Osteocyte (in vitro differentiated cells): ENCODE results near the gene SCN4B. TPM values are rescaled to one million over a fixed set of nuclear protein-coding genes. Genes with fewer than 3 reads are reported as not detected.

Experiments used
- DNase-seq: peaks from one replicate; pipeline ENCODE4 v3.0.0; 2021; ENCODE audit warnings: mixed read lengths; ENCODE audit not compliant: unreplicated experiment; ENCODE audit errors: extremely low spot score
- H3K27ac Mint-ChIP-seq: one replicate; pipeline ENCODE4 v1.8.0; 2021; ENCODE audit warnings: mild to moderate bottlenecking, mixed read lengths; ENCODE audit not compliant: unreplicated experiment
- H3K27me3 Mint-ChIP-seq: one replicate; pipeline ENCODE4 v1.8.0; 2021; ENCODE audit warnings: mixed read lengths; ENCODE audit not compliant: unreplicated experiment
- H3K36me3 Mint-ChIP-seq: one replicate; pipeline ENCODE4 v1.8.0; 2021; ENCODE audit warnings: mixed read lengths; ENCODE audit not compliant: unreplicated experiment
- H3K4me1 Mint-ChIP-seq: one replicate; pipeline ENCODE4 v1.8.0; 2021; ENCODE audit warnings: mixed read lengths; ENCODE audit not compliant: unreplicated experiment
- H3K4me3 Mint-ChIP-seq: one replicate; pipeline ENCODE4 v1.8.0; 2021; ENCODE audit warnings: mild to moderate bottlenecking, moderate library complexity, mixed read lengths; ENCODE audit not compliant: unreplicated experiment
- H3K9me3 Mint-ChIP-seq: one replicate; pipeline ENCODE4 v1.8.0; 2021; ENCODE audit warnings: mixed read lengths; ENCODE audit not compliant: unreplicated experiment
- total RNA-seq: library from RNA; stranded (reverse); gene quantifications from 2 replicates; pipeline ENCODE4 v1.2.1, GENCODE V29; 2021
- TF ChIP-seq, protein P1 (sequence below): fragments of 200-600 bp; sonication (generic); IDR thresholded peaks from 2 replicates; pipeline ENCODE4 v1.5.0; 2021; ENCODE audit warnings: antibody characterized with exemption, mild to moderate bottlenecking, moderate library complexity

SCN4B gene
- total RNA-seq, 1 donor from 2014 or later, result 0.08 TPM

- no peak for DNase-seq
- Mint-ChIP-seq H3K4me1 (no peaks in the 10 kb centered on the region), H3K9me3 (no peaks in the 10 kb centered on the region), H3K27ac (no peak within 1 kb of the TSS), H3K27me3 (peaks cover 20% of the 10 kb centered on the region), H3K36me3 (no peaks in the 10 kb centered on the region), H3K4me3 (no peak within 1 kb of the TSS)
- TF ChIP-seq, protein P1, sequence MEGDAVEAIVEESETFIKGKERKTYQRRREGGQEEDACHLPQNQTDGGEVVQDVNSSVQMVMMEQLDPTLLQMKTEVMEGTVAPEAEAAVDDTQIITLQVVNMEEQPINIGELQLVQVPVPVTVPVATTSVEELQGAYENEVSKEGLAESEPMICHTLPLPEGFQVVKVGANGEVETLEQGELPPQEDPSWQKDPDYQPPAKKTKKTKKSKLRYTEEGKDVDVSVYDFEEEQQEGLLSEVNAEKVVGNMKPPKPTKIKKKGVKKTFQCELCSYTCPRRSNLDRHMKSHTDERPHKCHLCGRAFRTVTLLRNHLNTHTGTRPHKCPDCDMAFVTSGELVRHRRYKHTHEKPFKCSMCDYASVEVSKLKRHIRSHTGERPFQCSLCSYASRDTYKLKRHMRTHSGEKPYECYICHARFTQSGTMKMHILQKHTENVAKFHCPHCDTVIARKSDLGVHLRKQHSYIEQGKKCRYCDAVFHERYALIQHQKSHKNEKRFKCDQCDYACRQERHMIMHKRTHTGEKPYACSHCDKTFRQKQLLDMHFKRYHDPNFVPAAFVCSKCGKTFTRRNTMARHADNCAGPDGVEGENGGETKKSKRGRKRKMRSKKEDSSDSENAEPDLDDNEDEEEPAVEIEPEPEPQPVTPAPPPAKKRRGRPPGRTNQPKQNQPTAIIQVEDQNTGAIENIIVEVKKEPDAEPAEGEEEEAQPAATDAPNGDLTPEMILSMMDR, result no peak
These were observed 65.5 kb downstream of the SCN4B start, which contains the start of gene SMIM35 for GRCh38 chr11:118086913-118087768. Gene SMIM35, minus strand, starts transcription at chr11:118086963. Its CDS starts 206 bp downstream, at chr11:118086757.

DNA sequence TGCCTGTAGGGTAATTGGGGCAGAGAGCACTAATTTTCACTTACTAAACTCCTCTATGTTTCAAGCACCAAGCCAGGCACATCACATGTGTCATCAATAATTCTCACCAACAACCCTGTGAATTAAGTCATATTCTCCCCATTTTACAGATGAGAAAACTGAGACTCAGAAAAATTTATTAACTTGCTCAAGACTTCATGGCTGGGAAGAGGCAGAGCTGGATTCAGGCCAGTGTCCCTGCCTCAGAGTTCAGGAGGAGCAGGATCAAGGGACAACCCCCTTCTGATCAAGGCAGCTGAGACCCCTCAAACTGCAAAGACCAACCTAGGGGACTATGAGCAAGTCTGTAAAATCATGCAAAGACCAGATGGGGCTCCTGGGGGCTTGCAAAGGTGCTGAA lies 68.0 kb downstream of the SCN4B start:
- TF ChIP-seq, protein P1, result no peak
- DNase-seq, result no peak
- Mint-ChIP-seq H3K36me3 (no peaks in the 10 kb centered on the region), H3K4me3 (no peak overlapping the region), H3K9me3 (no peaks in the 10 kb centered on the region), H3K27ac (no peak overlapping the region), H3K4me1 (no peaks in the 10 kb centered on the region), H3K27me3 (peaks cover 30% of the 10 kb centered on the region)

DNA sequence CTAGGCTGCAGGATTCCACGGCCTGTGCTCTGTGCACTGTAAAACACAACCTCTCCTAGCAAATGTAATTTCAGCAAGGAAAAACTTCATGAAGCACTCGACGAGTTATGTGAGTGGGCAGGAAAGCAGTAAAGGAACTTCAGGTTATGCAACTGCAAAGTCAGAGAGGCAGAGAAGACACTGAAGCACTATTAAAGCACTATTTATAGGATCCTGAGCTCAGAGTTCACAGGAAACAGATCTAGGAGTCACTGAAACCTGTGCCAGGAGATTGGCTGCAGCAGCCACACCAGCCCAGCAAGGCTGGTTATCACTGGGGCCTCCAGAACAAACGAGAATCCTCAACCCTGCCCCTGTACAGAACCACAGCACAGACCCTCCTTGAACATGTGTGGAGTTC lies 68.4 kb downstream of the SCN4B start:
- TF ChIP-seq, protein P1, result no peak
- no peaks in the 10 kb centered on the region for H3K36me3 Mint-ChIP-seq
- H3K9me3 Mint-ChIP-seq, result no peaks in the 10 kb centered on the region
- H3K4me1 Mint-ChIP-seq, result no peaks in the 10 kb centered on the region
- H3K27ac Mint-ChIP-seq, result no peak overlapping the region
- H3K27me3 Mint-ChIP-seq, result peaks cover 30% of the 10 kb centered on the region
- no peak overlapping the region for H3K4me3 Mint-ChIP-seq
- no peak for DNase-seq

Other genes starting within 250 kb of the SCN4B start
- gene TMPRSS13, start 223.4 kb downstream of the SCN4B start, total RNA-seq, result not detected in 2 replicates
- gene IL10RA, start 166.4 kb downstream of the SCN4B start, total RNA-seq, result not detected in 2 replicates
- not detected in 2 replicates for gene TMPRSS4, start 75.7 kb downstream of the SCN4B start, total RNA-seq
- not detected in 2 replicates for gene SMIM35, start 65.9 kb downstream of the SCN4B start, total RNA-seq
- gene SCN2B, start 23.8 kb upstream of the SCN4B start, total RNA-seq, result not detected in 2 replicates
- not detected in 2 replicates for gene JAML, start 72.2 kb upstream of the SCN4B start, total RNA-seq
- 0.37 and 0.40 TPM in 2 replicates for gene MPZL3, start 99.5 kb upstream of the SCN4B start, total RNA-seq
- not detected in 2 replicates for gene MPZL2, start 111.5 kb upstream of the SCN4B start, total RNA-seq
- gene CD3E, start 151.9 kb upstream of the SCN4B start, total RNA-seq, result not detected in 2 replicates
- gene CD3D, start 189.9 kb upstream of the SCN4B start, total RNA-seq, result not detected in 2 replicates
- not detected in 2 replicates for gene CD3G, start 191.5 kb upstream of the SCN4B start, total RNA-seq
- gene UBE4A, start 206.8 kb upstream of the SCN4B start, total RNA-seq, result 47.3 and 49.0 TPM in 2 replicates
- gene ATP5MG, start 248.8 kb upstream of the SCN4B start, total RNA-seq, result 142 and 171 TPM in 2 replicates